ENCODE results near the gene RASGRP3.

Gene RASGRP3

DNA sequence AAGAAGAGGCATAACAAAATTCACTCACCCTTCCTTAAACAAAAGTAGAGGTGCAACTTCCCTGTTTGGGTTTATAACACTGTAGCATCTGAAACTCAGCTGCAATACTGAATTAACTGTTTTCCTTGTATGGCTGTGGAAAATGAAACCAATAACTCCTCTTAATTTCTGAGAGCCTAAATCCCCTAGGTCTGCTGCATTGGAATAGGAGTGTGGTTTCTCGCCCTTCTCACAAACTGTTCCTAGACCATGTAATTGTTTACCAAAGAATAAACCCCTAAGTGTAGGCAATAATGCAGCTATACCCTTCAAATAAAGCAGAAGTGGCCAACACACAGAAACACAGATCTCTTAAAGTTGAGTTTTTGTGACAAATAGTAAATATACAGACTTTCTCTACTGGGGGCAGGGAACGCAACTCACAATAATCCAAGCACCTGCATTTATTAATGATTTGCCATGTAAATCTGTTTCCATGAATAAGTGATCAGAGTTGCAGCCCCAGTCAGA is 52.0 kb downstream of the RASGRP3 start:
- DNase-seq: no peak

DNA sequence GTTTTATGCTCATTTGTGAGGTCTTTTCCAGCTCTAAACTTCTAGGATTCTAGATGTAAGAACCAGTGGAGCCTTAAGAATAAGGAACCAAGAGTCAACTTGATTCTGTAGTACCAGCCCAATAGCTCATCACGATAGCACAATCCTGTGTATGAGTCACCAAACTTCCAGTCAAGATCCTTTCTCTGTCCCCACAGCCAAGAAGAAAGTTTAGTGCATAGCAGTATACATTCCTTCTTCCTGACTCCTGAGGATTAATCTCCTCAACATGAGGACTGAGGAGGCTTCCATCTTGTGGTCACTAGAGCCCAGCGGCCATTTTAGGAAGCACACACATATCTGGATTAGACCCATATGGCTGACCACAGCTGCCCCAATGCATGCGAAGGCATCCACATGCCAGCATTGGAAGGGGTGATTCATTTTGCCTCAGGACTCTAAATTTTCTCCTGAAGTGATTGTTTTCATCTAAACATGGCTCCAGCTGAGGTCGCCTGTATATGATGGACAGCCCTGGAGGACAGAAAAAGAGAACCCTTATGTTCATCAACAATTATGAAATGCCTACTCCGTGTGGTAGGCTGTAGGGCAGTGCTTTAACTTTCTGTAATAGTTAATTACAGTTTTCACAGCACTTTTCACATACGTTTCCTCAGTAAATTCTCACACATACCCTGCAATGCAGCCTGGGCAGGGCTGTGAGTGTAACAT is 53.5 kb downstream of the RASGRP3 start:
- no peak for DNase-seq

DNA sequence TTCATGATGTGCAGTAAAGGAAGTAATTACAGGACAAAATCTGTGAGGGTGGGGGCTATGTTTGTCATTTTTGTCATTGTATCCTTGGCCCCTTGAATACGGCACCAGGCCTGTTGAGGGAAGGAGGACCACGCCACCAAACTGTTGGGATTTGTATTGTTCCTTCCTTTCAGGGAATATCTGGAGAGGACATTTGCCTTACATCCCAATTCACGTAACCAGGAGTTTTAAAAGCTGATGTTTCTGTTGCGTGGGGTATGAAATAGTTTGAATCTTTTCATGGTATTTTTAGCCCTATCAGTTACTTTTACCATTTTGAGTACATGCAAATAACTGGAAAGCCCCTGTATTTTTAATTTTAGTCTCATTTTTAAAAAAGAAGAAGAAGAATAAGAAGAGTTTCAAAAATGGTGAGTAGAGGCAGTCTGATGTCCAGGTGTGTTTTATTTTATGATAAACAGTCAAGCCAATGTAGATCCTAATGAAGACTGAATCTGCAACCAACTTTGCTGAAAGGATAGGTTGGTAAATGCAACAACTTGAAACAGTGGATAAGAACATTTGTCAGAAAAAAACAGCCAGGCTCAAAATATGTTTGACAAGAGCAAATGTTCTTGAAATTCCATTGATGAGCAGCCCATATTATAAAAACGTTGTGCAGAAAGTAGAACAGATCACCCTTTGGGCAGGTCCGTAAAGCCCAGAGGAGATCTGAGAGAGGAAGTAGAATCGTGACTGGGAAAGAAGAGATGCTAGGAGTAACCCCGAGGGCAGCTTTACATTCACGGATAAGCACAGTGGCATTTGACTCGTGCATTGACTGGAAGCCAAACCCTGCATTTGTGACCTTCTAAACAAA is 54.5 kb downstream of the RASGRP3 start:
- no peak for DNase-seq

DNA sequence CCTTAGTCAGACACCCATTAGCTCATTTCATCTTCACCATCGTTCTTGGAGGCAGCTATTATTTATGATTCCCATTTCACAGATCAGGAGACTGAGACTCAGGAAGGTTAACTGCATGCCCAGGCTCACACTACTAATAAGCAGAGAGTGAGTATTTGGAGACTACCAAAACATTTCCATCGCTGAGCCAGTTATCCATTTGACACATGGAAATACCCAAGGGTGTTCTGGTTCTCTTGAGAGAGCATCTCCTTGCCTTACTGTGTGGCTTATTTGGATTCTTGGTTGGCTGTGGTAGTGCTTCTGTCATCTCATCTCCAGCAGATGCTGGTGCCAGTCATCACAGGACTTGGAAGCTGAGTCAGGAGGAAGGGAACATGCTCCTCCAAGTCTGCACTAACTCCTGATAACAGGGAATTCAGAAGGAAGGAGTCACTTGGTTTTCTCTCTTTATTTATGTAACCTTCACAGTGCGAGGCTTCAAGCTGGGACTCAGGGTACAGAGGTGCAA is 55.2 kb downstream of the RASGRP3 start:
- DNase-seq: no peak

DNA sequence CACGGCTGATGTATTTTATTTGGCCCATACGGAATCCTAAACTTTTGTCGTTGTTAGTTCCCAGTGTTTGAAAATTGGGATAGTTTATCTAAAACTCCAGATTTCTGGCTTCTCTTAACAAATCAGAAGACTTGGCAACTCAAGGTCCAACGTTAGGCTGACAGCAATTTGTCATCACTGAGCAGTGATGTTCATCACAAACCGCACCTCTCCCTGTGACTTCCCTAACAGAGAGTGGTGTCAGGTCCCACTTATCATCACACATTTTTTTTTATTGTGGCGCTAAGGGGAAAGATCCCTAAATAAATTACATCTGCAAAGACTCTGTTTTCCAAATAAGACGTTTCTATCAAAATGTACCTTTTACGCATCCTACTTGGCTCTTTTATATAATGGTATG is 55.7 kb downstream of the RASGRP3 start:
- DNase-seq: no peak

DNA sequence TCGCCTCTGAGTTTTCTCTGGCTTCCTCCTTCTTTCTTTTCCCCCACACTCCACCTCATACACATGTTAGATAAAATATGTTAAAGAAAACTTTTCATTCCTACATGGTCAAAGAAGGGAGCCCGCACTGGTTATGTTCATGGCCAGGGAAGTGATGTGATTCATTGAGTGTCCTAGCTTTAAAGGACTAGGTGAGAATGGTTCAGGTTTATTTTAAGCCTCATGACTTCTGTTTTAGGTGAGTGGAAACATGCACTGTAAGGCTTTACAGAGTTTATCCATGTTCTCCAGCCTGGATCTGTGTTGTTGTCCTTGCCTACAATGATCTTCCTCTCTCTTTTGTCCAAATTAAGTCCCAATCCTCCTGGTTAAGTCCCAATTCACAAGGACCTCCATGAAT is 56.5 kb downstream of the RASGRP3 start:
- DNase-seq: no peak

DNA sequence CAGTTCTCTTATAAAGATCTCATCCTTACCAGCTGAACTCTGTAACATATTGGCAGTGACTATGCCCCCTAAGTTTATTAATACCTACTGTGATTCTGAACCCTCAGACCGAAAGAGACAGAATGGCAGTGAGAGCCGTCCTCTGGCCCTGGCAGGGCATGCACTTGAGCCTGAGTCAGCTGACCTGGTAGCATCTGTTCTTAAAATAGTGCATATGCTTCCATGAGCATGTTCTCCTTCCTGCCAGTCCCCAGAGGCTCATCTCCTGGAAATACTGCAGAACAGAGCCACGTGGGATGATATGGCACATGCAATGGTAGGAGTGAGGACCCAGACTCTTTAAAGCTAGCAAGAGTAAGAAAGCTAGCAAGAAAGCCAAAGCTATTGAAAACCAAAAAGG is 59.0 kb downstream of the RASGRP3 start:
- DNase-seq: no peak

DNA sequence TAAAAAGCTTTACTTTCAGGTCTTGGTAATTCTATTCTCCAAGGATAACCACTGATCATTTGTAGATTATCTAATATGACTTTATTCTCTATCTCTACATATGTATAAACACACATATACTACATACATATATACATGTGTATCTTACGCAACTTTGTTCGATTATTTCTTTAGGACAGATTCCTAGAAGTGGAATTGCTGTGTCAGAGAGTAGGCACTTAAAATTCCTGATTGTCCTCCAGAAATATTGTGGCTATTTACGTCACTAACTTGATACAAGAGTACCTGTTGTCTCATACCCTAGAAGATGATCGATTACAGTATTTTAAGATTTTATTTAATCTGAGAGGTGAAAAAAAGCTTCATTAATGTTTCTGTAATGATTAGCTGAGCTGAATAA is 64.8 kb downstream of the RASGRP3 start:
- DNase-seq: no peak

DNA sequence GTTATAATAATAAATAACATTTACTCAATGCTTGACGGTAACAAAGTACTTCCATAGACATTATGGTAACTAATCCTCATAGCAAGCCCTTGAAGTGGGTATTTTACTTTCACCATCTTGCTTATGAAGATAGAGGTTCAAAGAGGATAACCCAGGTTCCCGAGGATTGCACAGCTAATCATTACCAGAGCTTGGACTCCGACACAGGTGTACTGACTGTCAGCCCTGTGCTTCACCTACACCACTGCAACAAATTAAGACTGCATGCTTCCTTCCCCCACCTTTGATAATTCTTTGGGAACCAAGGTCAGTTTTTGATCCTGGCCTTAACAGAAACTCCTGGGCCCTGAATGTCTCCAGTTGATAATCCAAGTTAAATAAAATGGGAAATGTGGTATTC is 73.8 kb downstream of the RASGRP3 start:
- DNase-seq: no peak

DNA sequence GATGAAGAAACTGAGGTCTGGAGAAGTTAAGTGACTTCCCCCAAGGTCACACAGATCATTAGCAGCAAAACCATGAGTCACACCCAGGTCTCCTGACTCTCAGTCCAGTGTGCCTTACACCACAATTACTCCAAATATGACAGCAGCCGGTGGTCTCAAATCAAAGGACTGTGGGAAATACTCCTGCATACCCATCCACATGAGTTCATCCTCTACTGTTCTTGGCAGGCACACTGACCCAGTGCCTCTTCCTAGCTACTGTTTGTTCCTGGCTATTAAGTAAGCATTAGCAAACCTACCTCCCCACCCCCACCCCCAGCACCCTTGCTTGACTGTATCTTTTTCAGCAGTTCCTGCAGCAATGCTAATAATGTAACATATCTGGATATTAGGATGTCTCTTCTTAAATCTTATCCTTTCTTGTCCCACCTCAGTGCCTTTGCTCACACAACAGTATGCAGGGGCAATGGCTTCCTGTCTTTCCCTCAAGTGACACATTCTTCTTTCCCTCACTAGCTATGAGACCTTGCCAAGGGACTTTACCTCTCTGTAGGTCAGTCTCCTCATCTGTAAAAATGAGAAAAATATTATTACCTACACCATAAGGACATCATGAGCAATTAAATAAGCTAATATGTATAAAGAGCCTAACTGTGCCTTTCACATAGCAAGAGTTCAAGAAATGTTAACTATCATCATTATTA is 76.5 kb downstream of the RASGRP3 start:
- DNase-seq: no peak

DNA sequence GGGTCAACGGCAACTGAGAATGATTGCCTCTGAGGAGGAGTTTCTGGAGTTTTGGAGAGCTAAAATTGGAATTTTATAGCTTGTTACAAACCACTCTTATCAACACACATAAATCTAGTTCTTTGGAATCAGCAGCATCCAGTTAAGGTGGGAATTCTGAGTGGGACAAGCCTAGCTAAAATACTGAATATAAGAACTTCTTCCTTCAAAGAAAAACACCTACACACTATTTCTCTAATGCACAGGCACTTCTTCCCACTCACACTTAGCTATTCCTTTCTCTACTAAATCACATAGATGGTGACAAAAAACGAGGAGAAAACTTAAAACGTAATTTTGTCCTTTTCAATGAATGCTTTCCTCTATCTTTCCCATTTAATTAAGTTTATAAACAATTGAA is 79.2 kb downstream of the RASGRP3 start:
- no peak for DNase-seq

DNA sequence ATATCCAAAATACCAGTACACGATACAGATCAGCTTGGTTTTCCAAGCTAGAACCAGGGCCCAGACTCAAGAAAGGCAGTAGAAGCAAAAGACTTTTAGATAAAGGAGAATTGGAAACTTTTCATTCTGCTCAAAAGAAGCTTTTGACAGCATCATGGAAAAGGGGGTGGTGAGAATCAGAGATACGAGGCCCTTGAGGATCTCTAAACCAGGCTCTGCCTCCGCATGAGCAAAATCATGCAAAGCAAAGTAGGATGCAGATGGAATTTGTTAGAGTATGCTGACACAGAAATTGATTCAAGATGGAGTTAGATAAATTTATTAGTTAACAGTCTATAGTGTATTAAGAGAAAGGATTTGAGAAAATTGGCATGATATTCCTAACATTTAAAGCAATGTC is 82.9 kb downstream of the RASGRP3 start:
- no peak for DNase-seq

DNA sequence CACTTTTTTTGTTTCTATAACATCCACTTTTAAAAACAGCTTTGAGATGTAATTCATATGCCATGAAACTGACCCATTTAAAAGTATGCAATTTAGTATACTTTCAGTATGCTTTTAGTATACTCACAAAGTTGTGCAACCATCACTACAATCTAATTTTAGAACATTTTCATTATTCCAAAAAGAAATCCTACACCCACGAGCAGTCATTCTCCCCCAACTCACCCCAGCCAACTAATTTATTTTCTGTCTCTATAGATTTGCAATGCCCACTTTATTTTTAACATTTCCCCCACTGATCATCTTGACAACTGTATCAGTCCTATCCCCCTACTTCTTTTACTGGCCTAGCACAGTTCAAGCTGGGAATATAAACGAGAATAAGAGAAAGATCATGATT is 83.6 kb downstream of the RASGRP3 start:
- no peak for DNase-seq

DNA sequence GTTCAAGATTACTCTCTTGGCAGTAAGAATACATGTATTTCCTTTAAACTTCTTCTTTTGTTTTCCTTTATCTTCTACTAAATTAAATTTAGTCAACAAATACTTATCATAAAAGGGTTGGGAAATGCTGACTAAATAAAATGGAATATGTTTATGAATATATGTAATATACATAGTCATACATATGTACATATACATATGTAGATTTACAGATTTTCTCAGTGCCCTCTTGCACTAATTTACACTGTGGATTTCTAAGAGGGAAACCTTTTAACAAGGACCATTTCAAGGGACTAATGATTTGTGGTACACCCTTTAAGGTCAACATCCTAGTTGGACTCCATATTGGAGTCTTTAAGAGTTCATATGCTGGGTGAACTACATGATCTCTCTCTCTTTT is 85.4 kb downstream of the RASGRP3 start:
- DNase-seq: no peak

DNA sequence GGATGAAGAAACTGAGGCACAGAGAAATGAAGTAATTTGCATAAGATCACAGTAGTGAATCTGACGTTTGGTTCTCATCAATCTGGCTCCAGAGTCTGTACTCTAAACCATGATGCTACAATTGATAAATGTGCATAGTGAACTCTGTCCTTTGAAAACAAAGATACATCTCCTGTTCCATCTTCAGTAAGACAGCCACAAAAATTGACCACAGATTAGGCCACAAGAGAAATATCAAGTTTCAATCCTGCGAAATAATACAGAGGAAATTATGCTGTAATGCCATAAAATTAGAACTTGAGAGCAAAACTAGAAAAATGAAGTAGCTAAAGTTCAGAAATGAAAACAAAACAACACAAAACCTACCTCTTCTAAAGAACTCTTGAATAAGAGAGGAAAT is 94.2 kb downstream of the RASGRP3 start:
- no peak for DNase-seq

DNA sequence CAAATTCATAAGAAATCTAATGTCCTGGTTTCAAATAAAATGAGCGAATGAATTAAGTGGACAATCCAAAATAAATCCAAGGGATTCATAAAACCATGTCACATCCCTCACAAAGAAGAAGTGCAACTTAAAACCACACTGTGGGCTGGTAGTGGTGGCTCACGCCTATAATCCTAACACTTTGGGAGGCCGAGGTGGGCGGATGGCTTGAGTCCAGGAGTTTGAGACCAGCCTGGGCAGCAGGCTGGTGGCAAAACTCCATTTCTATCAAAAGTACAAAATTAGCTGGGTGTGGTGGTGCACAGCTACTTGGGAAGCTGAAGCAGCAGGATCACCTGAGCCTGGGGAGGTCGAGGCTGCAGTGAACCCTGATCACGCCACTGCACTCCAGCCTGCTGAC is 97.2 kb downstream of the RASGRP3 start:
- no peak for DNase-seq

DNA sequence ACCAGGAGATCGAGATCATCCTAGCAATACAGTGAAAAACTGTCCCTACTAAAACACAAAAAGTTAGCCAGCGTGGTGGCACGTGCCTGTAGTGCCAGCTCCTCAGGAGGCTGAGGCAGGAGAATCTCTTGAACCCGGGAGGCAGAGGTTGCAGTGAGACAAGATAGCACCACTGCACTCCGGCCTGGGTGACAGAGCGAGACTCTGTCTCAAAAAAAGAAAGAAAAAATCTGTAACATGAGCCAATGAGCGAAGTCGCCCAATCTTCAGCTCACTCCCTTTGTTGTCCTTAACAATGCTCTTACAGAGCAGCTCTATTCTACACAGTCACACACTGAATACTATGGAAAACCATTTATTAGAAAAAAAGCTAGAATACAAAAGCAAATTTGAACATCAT is 100.6 kb downstream of the RASGRP3 start:
- no peak for DNase-seq

DNA sequence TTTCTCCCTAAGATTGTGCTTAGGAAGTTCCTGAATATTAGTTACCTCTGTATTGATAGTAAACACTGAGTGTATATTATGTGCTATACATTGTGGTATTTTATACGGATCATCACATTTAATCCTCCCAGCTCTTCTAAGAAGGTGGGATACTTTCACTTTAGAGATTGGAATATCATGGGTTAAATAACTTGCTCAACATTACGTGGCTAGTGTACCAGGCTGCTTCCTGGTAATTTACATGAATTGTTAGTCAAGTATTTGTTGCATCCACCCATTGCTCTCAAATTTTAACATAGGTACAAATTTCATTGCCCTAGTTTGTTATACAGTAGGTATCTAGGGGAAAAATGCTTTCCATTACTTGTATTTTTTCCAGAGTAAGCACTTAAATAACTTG is 101.2 kb downstream of the RASGRP3 start:
- no peak for DNase-seq

DNA sequence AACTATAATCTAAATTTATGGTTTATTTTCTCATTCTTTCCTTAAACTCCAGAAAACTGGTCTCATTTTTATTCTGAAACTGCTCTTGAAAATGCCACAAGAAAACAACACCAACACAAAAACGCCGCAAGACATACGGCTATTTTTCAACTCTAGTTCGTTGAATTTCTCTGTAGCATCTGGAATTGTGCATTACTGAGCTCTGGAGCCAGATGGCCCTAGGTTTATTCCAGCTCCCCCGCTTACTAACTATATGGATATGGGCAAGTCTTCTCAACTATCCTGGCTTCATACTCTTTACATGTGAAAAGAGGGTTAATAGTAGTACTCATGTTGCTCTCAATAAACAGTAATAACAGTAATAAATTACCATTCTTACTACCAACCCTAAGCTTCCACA is 102.8 kb downstream of the RASGRP3 start:
- DNase-seq: no peak

DNA sequence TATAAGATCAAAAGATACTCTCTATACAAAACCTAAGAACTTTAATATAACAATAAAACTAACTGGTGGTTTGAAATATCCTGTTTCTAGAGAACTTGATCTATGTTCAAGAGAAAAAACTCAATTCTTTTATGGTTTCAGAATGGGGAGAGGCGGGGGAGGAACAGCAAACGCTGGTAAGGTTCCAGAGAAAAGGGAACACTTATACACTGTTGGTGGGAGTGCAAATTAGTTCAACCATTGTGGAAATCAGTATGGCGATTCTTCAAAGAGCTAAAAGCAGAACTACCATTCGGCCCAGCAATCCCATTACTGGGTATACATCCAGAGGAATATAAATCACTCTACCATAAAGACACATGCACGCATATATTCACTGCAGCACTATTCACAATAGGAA is 105.4 kb downstream of the RASGRP3 start:
- DNase-seq: no peak

DNA sequence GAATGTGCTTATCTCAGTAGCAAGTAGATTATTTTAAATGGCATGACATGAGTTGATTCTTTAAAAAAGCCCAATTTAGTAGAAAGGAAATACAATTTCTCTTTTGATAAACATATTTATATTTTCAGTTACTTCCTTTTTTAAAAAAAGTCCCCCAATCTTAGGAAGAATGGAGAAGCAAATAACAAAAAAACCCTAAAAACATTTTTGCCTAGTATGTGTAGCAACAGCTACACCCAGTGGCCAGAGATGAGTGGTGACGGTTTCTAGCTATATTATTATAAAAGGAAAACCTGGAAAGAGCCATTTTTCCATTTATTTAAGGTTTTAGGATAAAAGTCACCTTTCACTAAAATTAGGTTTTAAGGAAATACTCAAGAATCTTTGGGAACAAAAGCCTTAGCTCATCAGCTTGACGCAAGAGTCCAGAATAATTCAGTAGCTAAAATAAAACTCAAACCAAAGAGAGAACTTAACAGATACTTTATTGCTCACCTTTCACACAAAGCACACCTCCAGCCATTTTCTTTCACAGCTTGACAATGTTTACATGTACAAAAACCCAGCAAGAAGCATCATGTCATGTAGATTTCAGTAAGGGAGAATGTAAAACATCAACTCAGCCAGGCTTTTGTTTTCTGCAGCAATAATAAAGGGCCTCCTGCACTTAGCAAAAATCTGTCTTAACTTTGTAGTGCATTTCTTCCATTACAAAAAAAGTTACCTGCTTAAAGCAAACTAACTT is 106.9 kb downstream of the RASGRP3 start:
- DNase-seq: no peak

DNA sequence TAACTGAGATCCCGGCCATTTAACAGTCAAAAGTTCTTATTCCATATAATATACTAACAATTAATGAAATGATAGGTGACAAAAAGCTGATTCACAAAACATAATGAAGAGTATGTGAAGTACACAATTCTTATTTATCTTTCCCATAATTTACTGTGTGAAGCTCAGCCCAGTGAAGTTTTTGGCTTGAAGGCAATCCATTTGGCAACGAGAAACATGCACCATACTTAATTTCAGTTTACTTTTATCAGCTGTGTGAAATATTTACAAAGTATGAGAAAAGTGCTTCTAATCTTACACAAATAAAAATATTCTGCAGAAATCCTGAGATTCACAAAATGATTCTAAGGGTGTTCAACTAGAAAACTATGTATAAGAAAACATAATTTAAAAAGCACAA is 110.3 kb downstream of the RASGRP3 start:
- DNase-seq: no peak

DNA sequence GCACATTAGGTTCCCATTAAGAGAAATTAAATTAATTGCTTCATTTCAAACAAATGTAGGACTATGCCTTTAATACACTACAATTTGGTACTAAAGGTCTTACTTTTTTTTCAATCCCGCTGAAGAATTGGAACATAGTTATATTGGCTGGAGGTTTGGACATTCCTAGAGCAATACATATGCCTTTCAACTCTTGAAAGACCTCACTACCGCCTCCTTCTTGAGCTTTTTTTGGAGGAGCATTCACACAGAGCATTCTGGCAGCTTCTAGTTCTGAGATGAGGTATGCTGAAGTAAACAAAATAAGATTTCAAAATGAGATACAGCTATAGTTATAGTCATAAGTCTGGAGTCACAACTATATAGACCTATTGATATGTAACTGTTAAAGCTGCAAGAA is 111.8 kb downstream of the RASGRP3 start:
- DNase-seq: no peak
